IMR-90 (cell line): ENCODE data around the gene CFAP92. TPM values are rescaled to one million over a fixed set of nuclear protein-coding genes. Genes with fewer than 3 reads are reported as not detected.
A peak's percentile ranks its signal among the peaks of the same experiment; 100 is the strongest.

Source experiments
- ATAC-seq: fragments of 200-7000 bp; cut with Tn5 transposase; 2 replicates; pipeline ENCODE4 v1.9.1; 2020; ENCODE audit warnings: low read depth, mild to moderate bottlenecking, moderate library complexity
- BruUV-seq: library from RNA; stranded (reverse); fragments of 400-500 nt; replicated peaks from 2 replicates; lab custom pipeline; 2021; lab: Mats Ljungman, UMichigan
- CTCF ChIA-PET: fragments of 300-600 bp; formaldehyde crosslinking; extraction: SDS; loops from one replicate; lab custom pipeline; 2021; ENCODE audit warnings: antibody characterized with exemption; lab: Yijun Ruan, JAX
- POLR2A ChIA-PET: fragments of 300-600 bp; sonication (Branson Sonifier 250); formaldehyde crosslinking; loops from one replicate; lab custom pipeline; 2022; ENCODE audit warnings: antibody characterized with exemption; ENCODE audit not compliant: unreplicated experiment; lab: Charles Lee
- DNase-seq: peaks from one replicate; pipeline ENCODE4 v3.0.0; 2013
- H2AFZ ChIP-seq: replicated peaks from 2 replicates; pipeline ENCODE3; 2013; ENCODE audit warnings: low read length, mild to moderate bottlenecking; ENCODE audit not compliant: poor library complexity
- H2AK5ac ChIP-seq: 2 replicates; pipeline ENCODE4 v1.6.1; 2013; ENCODE audit warnings: low read depth, low read length, inconsistent platforms
- H2AK9ac ChIP-seq: replicated peaks from 2 replicates; pipeline ENCODE3; 2013; ENCODE audit warnings: mild to moderate bottlenecking, low read depth, low read length, moderate library complexity; ENCODE audit not compliant: poor library complexity
- H2BK120ac ChIP-seq: 2 replicates; pipeline ENCODE4 v1.6.1; 2013; ENCODE audit warnings: low read depth, low read length, inconsistent platforms
- H2BK15ac ChIP-seq: 3 replicates; pipeline ENCODE4 v1.6.1; 2013; ENCODE audit warnings: low read depth, low read length, inconsistent platforms
- H2BK20ac ChIP-seq: 2 replicates; pipeline ENCODE4 v1.6.1; 2013; ENCODE audit warnings: low read depth, mild to moderate bottlenecking, inconsistent platforms, low read length, moderate library complexity
- H2BK5ac ChIP-seq: 2 replicates; pipeline ENCODE4 v1.6.1; 2013; ENCODE audit warnings: mild to moderate bottlenecking, low read depth, low read length, inconsistent platforms; ENCODE audit not compliant: poor library complexity, severe bottlenecking
- H3K14ac ChIP-seq: replicated peaks from 2 replicates; pipeline ENCODE4 v1.6.1; 2013; ENCODE audit warnings: low read depth, low read length, inconsistent platforms
- H3K18ac ChIP-seq: 2 replicates; pipeline ENCODE4 v1.6.1; 2013; ENCODE audit warnings: low read depth, low read length, control low read depth
- H3K23ac ChIP-seq: 2 replicates; pipeline ENCODE4 v1.6.1; 2013; ENCODE audit warnings: low read depth, low read length, inconsistent platforms
- H3K27ac ChIP-seq: 2 replicates; pipeline ENCODE4 v1.5.1; 2013; ENCODE audit warnings: mild to moderate bottlenecking, control low read depth, low read length; ENCODE audit not compliant: insufficient read depth
- H3K27me3 ChIP-seq: 2 replicates; pipeline ENCODE4 v1.6.1; 2013; ENCODE audit warnings: low read length; ENCODE audit not compliant: control insufficient read depth, insufficient read depth
- H3K36me3 ChIP-seq: 2 replicates; pipeline ENCODE4 v1.6.1; 2013; ENCODE audit warnings: low read length, mixed read lengths; ENCODE audit not compliant: control insufficient read depth, insufficient read depth
- H3K4ac ChIP-seq: 2 replicates; pipeline ENCODE4 v1.6.1; 2013; ENCODE audit warnings: low read depth, low read length, inconsistent platforms
- H3K4me1 ChIP-seq: 2 replicates; pipeline ENCODE4 v1.6.1; 2013; ENCODE audit warnings: low read length, mixed read lengths; ENCODE audit not compliant: control insufficient read depth, insufficient read depth
- H3K4me2 ChIP-seq: 2 replicates; pipeline ENCODE4 v1.6.1; 2013; ENCODE audit warnings: low read depth, mild to moderate bottlenecking, control low read depth, low read length, moderate library complexity
- H3K4me3 ChIP-seq: 2 replicates; pipeline ENCODE4 v1.5.1; 2013; ENCODE audit warnings: low read depth, mild to moderate bottlenecking, control low read depth, low read length, moderate library complexity; ENCODE audit not compliant: insufficient read depth
- H3K56ac ChIP-seq: 2 replicates; pipeline ENCODE4 v1.6.1; 2013; ENCODE audit warnings: low read length, inconsistent platforms; ENCODE audit not compliant: insufficient read depth; ENCODE audit errors: extremely low read depth
- H3K79me1 ChIP-seq, 2 experiments: 2 replicates each; pipeline ENCODE4 v1.6.1; 2013; ENCODE audit warnings: low read length in 2 of 2, inconsistent platforms in 1 of 2, low read depth in 1 of 2
- H3K9ac ChIP-seq: 2 replicates; pipeline ENCODE4 v1.6.1; 2013; ENCODE audit warnings: low read depth, low read length, control low read depth
- H3K9me1 ChIP-seq: 2 replicates; pipeline ENCODE4 v1.6.1; 2013; ENCODE audit warnings: low read length, inconsistent platforms; ENCODE audit not compliant: insufficient read depth
- H3K9me3 ChIP-seq: 2 replicates; pipeline ENCODE4 v1.6.1; 2013; ENCODE audit warnings: low read length; ENCODE audit not compliant: control insufficient read depth, insufficient read depth
- H4K20me1 ChIP-seq: 2 replicates; pipeline ENCODE4 v1.6.1; 2013; ENCODE audit warnings: low read length, inconsistent platforms; ENCODE audit not compliant: insufficient read depth
- H4K5ac ChIP-seq: 2 replicates; pipeline ENCODE4 v1.6.1; 2013; ENCODE audit warnings: mild to moderate bottlenecking, low read depth, low read length, control low read depth
- H4K8ac ChIP-seq, 2 experiments: 2 replicates each; pipeline ENCODE4 v1.6.1; 2013; ENCODE audit warnings: low read depth in 2 of 2, low read length in 2 of 2, control low read depth in 1 of 2, inconsistent platforms in 1 of 2
- H4K91ac ChIP-seq: 2 replicates; pipeline ENCODE4 v1.6.1; 2013; ENCODE audit warnings: low read depth, low read length, inconsistent platforms; ENCODE audit not compliant: insufficient read depth
- BHLHE40 ChIP-seq: fragments of 150-350 bp; IDR thresholded peaks from 2 replicates; pipeline ENCODE4 v1.6.1; 2016; ENCODE audit warnings: mild to moderate bottlenecking, low read depth, low read length
- CEBPB ChIP-seq: IDR thresholded peaks from 2 replicates; pipeline ENCODE4 v1.6.1; 2012; ENCODE audit warnings: low read depth, low read length, improper control_type of control experiment
- MXI1 ChIP-seq: IDR thresholded peaks from 2 replicates; pipeline ENCODE4 v1.6.1; 2012; ENCODE audit warnings: low read depth, mild to moderate bottlenecking, low read length, moderate library complexity, borderline replicate concordance
- RCOR1 ChIP-seq: IDR thresholded peaks from 2 replicates; pipeline ENCODE4 v1.6.1; 2012; ENCODE audit warnings: mild to moderate bottlenecking, low read length, improper control_type of control experiment; ENCODE audit not compliant: insufficient replicate concordance
- WGBS, 2 experiments: methylation state at CpG; one replicate each; pipeline versions ENCODE4 v1.1.5 to v1.1.7; 2013; ENCODE audit warnings: missing lambda C conversion rate in 2 of 2; ENCODE audit not compliant: insufficient read length in 1 of 2; ENCODE audit errors: extremely low coverage in 2 of 2; 5-methylcytosine and 5-hydroxymethylcytosine counted together
- dilution Hi-C: fragments of 300-500 bp; cut with HindIII; formaldehyde crosslinking; loops from one replicate; pipeline ENCODE4 v1.14.3; 2018; ENCODE audit warnings: low sequenced_read_pairs; ENCODE audit not compliant: unreplicated experiment
- in situ Hi-C: fragments of 300-500 bp; cut with MboI; formaldehyde crosslinking; loops from 3 replicates; pipeline ENCODE4 v1.14.3; 2019; ENCODE audit warnings: low sequenced_read_pairs, inconsistent platforms, mixed read lengths
- intact Hi-C: fragments of 100-400 bp; cut with micrococcal nuclease; formaldehyde crosslinking; loops from 2 replicates; pipeline ENCODE4 v1.10.0; 2022
- polyA plus RNA-seq, 3 experiments: library from polyadenylated mRNA; depleted of rRNA; stranded (reverse); fragments of >200 nt; gene quantifications; 2 replicates each; pipeline ENCODE4 v1.2.3, GENCODE V29; 2012; ENCODE audit warnings: low replicate concordance in 1 of 3
- total RNA-seq: library from RNA; depleted of rRNA; stranded (reverse); fragments of >200 nt; gene quantifications from 2 replicates; pipeline ENCODE4 v1.2.3, GENCODE V29; 2012
- TF ChIP-seq, protein P1 (sequence below): fragments of 150-350 bp; IDR thresholded peaks from 2 replicates; pipeline ENCODE4 v1.6.1; 2017; ENCODE audit warnings: mild to moderate bottlenecking, antibody characterized with exemption, low read length, low read depth
- TF ChIP-seq, protein P2 (sequence below): fragments of 150-350 bp; IDR thresholded peaks from 2 replicates; pipeline ENCODE4 v1.6.1; 2016; ENCODE audit warnings: low read depth, mild to moderate bottlenecking, low read length, moderate library complexity, borderline replicate concordance

CFAP92 gene
- total and polyA plus RNA-seq, 2 of the 4 experiments (the other 2 are of a cell fraction), result not detected

DNA sequence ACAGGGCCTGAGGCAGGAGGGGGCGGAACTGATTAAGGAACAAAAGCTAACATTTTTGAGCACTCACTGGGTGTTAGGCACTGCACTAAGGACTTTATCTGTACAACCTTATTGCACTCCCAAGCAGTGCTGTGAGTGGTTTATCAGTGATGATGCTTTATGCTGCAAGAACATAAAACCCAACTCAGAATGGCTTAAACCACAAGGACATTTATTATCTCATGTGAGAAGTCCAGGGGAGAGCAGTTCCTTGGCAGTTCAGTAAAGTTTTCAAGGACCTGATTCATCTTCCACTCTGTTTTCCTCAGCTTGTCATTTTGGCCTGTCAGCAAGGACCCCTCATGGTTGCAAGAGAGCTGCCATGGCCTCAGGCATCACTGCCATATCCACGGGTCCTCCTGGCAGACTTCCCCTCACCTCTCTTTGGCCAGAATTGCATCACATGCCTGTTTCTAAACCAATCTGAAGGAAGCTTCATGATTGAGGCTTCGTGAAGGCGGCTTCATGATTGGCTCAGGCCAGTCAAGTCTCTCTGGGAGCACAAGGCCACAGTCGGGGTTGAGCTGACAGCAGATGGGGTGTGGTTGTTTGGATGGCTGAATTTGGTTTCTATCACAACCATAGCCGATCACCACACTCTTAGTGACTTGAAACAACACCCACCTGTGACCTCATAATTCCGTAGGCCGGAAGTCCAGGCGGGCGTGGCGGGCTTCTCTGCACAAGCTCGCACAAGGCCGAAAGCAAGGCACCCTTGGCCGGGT, 23.0 kb upstream of the CFAP92 start:
- Histone ChIP-seq H3K9me1 (peaks cover 11% of the 10 kb centered on the region), H3K9me3 (no peaks in the 10 kb centered on the region), H2AK5ac (peak overlapping the region; percentile 20; the same call in 1 of the 2 replicates), H3K14ac (no peak overlapping the region; the same call in 1 of the 2 replicates), H4K8ac (no peak overlapping the region), H3K27ac (no peak overlapping the region), H3K56ac (no peak overlapping the region), H3K23ac (no peak overlapping the region), H2AK9ac (no peak overlapping the region), H4K91ac (no peak overlapping the region), H3K4ac (peak overlapping the region; percentile 10), H2BK5ac (no peak overlapping the region), H3K36me3 (no peaks in the 10 kb centered on the region), H3K4me2 (no peak overlapping the region), H2BK15ac (no peak overlapping the region), H2AFZ (peak overlapping the region; percentile 21), H4K5ac (no peak overlapping the region), H2BK120ac (peak overlapping the region; percentile 26; the same call in 1 of the 2 replicates), H3K9ac (no peak overlapping the region), H3K18ac (no peak overlapping the region), H3K27me3 (peaks cover 7% of the 10 kb centered on the region; the same call in 1 of the 2 replicates), H3K4me1 (peaks cover 20% of the 10 kb centered on the region), H3K4me3 (no peak overlapping the region), H2BK20ac (no peak overlapping the region), H3K79me1 (no peaks in the 10 kb centered on the region), H4K20me1 (no peaks in the 10 kb centered on the region)
- in situ Hi-C loops, result no loop called here
- TF ChIP-seq BHLHE40 (no peak), RCOR1 (no peak), MXI1 (no peak), CEBPB (no peak)
- TF ChIP-seq, protein P1, sequence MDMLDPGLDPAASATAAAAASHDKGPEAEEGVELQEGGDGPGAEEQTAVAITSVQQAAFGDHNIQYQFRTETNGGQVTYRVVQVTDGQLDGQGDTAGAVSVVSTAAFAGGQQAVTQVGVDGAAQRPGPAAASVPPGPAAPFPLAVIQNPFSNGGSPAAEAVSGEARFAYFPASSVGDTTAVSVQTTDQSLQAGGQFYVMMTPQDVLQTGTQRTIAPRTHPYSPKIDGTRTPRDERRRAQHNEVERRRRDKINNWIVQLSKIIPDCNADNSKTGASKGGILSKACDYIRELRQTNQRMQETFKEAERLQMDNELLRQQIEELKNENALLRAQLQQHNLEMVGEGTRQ, result peak; percentile 5; the same call in 1 of the 2 replicates
- TF ChIP-seq, protein P2, sequence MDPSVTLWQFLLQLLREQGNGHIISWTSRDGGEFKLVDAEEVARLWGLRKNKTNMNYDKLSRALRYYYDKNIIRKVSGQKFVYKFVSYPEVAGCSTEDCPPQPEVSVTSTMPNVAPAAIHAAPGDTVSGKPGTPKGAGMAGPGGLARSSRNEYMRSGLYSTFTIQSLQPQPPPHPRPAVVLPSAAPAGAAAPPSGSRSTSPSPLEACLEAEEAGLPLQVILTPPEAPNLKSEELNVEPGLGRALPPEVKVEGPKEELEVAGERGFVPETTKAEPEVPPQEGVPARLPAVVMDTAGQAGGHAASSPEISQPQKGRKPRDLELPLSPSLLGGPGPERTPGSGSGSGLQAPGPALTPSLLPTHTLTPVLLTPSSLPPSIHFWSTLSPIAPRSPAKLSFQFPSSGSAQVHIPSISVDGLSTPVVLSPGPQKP, result no peak
- DNase-seq (peak; percentile 37), ATAC-seq (no peak)
- 30% methylated on average over 2 of the region's 14 CpGs; no CpG with 5 or more reads in 1 of the 2 experiments for WGBS, 2 experiments
- BruUV-seq, result no TSS peak
- intact Hi-C loops, result no loop called here
- CTCF ChIA-PET, result interaction anchor here (0.6 to 1.7 kb wide), 2 partner anchors 13 to 47 kb away, joined by 6 to 9 read pairs; no protein-coding TSS in a partner anchor
- POLR2A ChIA-PET, result interaction anchor here (1.3 kb wide), 1 partner anchor 11 kb away, joined by 6 read pairs; no protein-coding TSS in a partner anchor
- dilution Hi-C loops, result no loop called here
